ENCODE measurements around the gene PRR7. TPM values are rescaled to one million over a fixed set of nuclear protein-coding genes. Genes with fewer than 3 reads are reported as not detected.

Gene PRR7
- total and polyA plus RNA-seq, 2 experiments from 2014 or later, result 7.6 to 9.7 TPM

- peaks cover 25% of the 10 kb centered on the region for H3K4me1 Mint-ChIP-seq
- peaks cover 49% of the 10 kb centered on the region for H3K36me3 Mint-ChIP-seq (ENCODE audit: low read depth)
- Histone ChIP-seq H3F3A (replicated peaks; ENCODE audit: low read depth) (peaks cover 51% of the 10 kb centered on the region), H4K20me1 (replicated peaks; ENCODE audit: insufficient read depth) (peaks cover 21% of the 10 kb centered on the region), H3K27ac (ENCODE audit: low read depth) (peak overlapping the region; percentile 87), H3K4me3 (0 out of 2 replicates have a peak overlapping the region, but pooled peaks have one; percentile 21), H3K79me2 (replicated peaks; ENCODE audit: insufficient read depth) (no peaks in the 10 kb centered on the region; the same call in 1 of the 2 replicates), H3K36me3 (ENCODE audit: insufficient read depth) (peaks cover 23% of the 10 kb centered on the region), H3K27me3 (ENCODE audit: insufficient read depth) (peaks cover 16% of the 10 kb centered on the region), H3K4me2 (peak overlapping the region; percentile 60), H3K9me2 (ENCODE audit: insufficient read depth) (no peaks in the 10 kb centered on the region), H2AFZ (no peak overlapping the region), H3K4me1 (ENCODE audit: insufficient read depth) (peaks cover 19% of the 10 kb centered on the region)
- no peak for TF ChIP-seq REST (IDR thresholded peaks at IDR 0.05; ENCODE audit: unreplicated experiment)
- TF ChIP-seq CTCF (conservative IDR thresholded peaks at IDR 0.05; ENCODE audit: low read depth in 2 of 2), result peak; percentile 13 to 36; a peak in 1 of 4 replicates
- TF ChIP-seq CREB1 (CRISPR knock-in tag; IDR thresholded peaks at IDR 0.05; ENCODE audit: low read depth), result peak; percentile 64
- ATAC-seq (peak; percentile 40), DNase-seq (ENCODE audit: low spot score) (peak; percentile 100)
- H3K27me3 Mint-ChIP-seq (ENCODE audit: insufficient read depth, low read depth, poor library complexity), result peaks cover 51% of the 10 kb centered on the region
- peak overlapping the region; percentile 62 for H3K4me3 Mint-ChIP-seq
- peaks cover 3% of the 10 kb centered on the region; the same call in 2 of the 3 replicates for H3K9me3 Mint-ChIP-seq
- H3K27ac Mint-ChIP-seq, result peak overlapping the region; percentile 97
Measured at GRCh38 chr5:177456976-177457851, 10.6 kb downstream of the PRR7 start.

- 0 out of 2 replicates have a peak overlapping the region, but pooled peaks have one; percentile 72 for H3K27ac ChIP-seq (ENCODE audit: low read depth)
- no peak for TF ChIP-seq EZH2 (IDR thresholded peaks at IDR 0.05; ENCODE audit: low read depth, unreplicated experiment)
- no peak for TF ChIP-seq ZNF462 (CRISPR knock-in tag; IDR thresholded peaks at IDR 0.05)
- TF ChIP-seq ZNF331 (CRISPR knock-in tag; IDR thresholded peaks at IDR 0.05; ENCODE audit: low read depth), result no peak
Measured at GRCh38 chr5:177457852-177458681, 11.5 kb downstream of the PRR7 start.

More at GRCh38 chr5:177457852-177458681, 11.5 kb downstream of the PRR7 start:
- Histone ChIP-seq H3K4me1 (ENCODE audit: insufficient read depth) (peaks cover 19% of the 10 kb centered on the region), H3K4me3 (no peak overlapping the region), H4K20me1 (replicated peaks; ENCODE audit: insufficient read depth) (peaks cover 24% of the 10 kb centered on the region), H3K27me3 (ENCODE audit: insufficient read depth) (peaks cover 11% of the 10 kb centered on the region), H3K36me3 (ENCODE audit: insufficient read depth) (peaks cover 23% of the 10 kb centered on the region), H3K79me2 (replicated peaks; ENCODE audit: insufficient read depth) (peaks cover 3% of the 10 kb centered on the region), H2AFZ (no peak overlapping the region), H3F3A (replicated peaks; ENCODE audit: low read depth) (peaks cover 48% of the 10 kb centered on the region), H3K9me2 (ENCODE audit: insufficient read depth) (no peaks in the 10 kb centered on the region), H3K4me2 (no peak overlapping the region)
- Mint-ChIP-seq H3K4me3 (no peak overlapping the region), H3K4me1 (peaks cover 23% of the 10 kb centered on the region), H3K27me3 (ENCODE audit: insufficient read depth, low read depth, poor library complexity) (peaks cover 47% of the 10 kb centered on the region), H3K27ac (no peak overlapping the region), H3K36me3 (ENCODE audit: low read depth) (peaks cover 55% of the 10 kb centered on the region), H3K9me3 (peaks cover 3% of the 10 kb centered on the region; the same call in 2 of the 3 replicates)
- DNase-seq (ENCODE audit: low spot score), result no peak
- no peak for ATAC-seq

All from GM23338 (cell line).